Ureter (tissue), 1 donor: ENCODE data around the gene SLC4A11. TPM values are rescaled to one million over a fixed set of nuclear protein-coding genes. Genes with fewer than 3 reads are reported as not detected.
A peak's percentile ranks its signal among the peaks of the same experiment; 100 is the strongest.

Experiments
- DNase-seq: peaks from one replicate; pipeline ENCODE4 v3.0.0-alpha.2; 2020; ENCODE audit warnings: low spot score
- total RNA-seq: library from RNA; stranded (reverse); gene quantifications from one replicate; pipeline ENCODE4 v1.2.4, GENCODE V29; 2023
- donor health status: DM: yes; HTN: yes; CAD: no.

Gene SLC4A11
- 56.3 TPM for total RNA-seq

DNA sequence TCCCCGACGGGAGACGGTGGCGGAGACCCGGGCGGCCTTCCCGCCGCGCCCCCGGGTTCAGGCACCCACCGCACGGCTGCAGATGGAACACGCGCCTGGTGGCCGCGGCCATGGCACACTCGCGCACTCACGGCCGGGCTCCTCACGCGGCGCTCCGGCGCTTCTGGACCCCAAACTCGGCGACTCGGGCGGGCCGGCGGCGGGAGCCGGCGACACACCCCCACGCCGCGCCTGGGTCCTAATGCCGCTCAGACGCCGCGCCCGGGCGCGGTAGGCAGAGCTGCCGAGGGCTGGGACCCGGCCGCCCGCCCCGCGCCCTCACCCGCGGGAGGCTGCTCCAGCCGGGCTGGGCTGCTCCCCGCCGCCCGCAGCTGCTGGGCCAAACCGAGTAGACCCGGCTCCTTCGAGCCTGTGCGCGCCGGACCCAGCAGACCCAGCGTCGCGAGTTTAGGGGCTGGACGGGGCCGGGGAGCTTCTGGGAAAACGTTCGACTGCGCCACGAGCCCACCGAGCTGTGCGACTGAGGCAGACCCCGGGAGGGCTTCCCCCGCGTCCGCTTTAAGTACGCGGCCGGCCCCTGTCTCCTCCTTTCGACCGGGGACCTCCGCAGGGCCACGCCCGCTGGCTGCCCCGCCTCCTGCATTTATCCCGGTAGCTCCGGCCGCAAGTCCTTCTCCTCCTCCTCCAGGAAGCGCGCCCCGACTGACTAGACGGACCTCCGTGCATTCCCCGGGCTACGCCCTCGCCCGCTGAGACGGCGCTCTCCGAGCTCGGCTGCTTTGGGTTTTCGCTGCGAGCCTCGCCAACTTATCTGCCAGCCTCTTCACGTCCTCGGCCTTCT is at the start of gene SLC4A11:
Gene SLC4A11 (minus strand): TSS at position 165 of the 841 bp plus-strand sequence. CDS start 53 bp downstream, at position 112.
- DNase-seq, result peak; percentile 66

DNA sequence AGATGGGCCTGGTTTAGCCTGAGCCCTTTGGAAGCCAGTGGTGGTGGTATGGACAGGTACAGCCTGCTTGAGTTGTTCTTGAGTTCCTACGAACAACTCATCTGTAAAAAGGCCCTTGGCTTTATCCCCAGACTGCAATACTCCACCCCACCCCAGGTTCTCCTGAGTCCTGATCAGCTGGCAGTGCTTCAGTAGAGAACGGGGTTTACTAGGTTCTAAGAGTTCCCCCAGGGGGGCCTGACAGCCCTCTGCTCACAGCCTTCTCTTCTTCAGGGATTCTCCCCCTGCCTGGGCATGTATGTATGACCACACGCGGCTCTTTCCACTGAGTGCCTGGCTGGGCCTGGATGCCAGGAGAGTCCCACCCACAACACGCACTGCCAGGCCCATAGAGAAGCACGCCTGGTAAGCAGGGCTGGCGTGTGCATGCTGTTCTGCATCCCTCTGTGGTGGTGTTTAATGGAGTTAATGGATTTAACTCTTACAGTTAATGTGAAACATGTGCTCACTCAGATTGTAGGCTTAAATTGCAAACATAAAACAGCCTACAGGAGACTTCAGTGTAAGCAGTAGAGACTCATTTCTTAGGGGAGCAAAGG is 44.3 kb upstream of the SLC4A11 start:
- DNase-seq, result no peak

DNA sequence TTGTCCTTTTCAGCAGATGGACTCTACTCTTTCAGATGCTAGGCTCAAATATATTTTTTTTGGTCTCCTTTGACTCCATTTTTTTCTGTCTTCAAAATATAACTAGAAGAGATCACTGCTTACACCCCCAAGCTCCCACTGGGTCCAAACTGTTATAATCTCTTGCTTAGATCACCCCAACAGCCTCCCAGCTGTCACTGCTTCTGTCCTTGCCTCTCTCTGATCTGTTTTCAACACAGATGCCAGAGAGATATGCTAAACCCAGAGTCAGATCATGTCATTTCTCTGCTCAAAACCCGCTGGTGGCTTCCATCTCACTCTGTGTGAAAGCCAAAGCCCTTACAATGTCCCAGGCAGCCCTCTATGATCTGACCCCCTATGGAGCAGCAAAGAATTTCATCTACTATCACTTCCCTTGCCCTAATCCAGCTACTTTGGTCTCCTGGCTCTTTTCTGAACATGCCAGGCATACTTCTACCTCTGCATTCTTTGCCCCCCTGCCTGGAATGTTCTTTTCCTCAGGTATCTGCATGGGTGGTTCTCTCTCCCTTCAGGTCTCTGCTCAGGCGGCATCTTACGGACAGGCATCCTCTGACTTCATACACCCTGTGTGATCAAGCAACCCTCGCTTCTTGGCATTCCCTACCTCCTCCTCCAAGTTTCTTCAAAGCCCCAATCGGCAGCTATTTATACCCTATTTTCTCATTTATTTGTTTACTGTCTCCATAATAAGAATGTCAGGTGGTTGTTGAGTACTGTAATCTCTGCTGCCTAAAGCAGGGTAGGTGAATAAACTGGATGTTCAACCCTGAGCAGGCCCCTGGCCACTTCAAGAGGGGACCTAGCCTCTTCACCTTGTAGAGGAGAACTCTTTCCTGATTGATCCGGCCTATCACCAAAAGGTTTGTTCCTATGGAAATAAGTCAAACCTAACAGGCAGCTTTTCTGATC is 43.6 kb upstream of the SLC4A11 start:
- no peak for DNase-seq

DNA sequence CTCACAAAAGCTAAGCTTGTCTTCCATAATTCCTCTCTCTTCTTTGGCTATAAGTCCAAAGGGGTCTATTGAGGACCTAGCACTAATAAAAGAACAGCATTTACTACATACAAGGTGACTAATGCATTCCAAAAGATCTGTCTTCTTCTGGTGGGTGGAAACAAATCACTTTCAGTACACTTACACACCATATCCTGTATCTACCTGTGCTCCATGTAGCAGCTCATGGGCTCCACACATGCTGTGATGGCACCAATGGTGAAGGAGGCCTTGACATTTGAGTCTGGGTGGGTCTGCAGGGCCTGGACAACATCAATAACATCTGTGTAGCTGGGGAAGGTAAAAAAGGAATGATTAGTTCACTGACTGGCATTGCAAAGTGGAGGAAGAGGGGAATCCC is 42.4 kb upstream of the SLC4A11 start:
- no peak for DNase-seq

DNA sequence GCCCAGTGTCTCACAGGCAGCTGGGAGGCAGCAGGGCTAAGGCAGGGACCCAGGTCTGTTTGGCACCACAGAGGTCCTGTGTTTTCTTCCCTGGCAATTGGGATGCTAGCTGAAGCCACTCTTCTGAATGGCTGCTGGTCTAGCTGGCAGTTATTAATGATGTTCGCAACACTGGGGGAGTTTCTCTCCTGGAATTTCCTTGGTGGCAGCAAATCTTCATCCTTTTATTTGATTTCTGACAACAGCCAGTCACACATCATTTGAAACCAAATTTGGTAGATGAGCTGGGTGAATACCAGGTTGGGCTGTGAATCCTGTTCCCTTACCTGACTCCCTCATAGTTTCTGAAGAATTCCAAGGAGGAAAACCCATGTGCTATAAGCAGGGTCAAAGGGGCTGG is 40.8 kb upstream of the SLC4A11 start:
- DNase-seq, result no peak

DNA sequence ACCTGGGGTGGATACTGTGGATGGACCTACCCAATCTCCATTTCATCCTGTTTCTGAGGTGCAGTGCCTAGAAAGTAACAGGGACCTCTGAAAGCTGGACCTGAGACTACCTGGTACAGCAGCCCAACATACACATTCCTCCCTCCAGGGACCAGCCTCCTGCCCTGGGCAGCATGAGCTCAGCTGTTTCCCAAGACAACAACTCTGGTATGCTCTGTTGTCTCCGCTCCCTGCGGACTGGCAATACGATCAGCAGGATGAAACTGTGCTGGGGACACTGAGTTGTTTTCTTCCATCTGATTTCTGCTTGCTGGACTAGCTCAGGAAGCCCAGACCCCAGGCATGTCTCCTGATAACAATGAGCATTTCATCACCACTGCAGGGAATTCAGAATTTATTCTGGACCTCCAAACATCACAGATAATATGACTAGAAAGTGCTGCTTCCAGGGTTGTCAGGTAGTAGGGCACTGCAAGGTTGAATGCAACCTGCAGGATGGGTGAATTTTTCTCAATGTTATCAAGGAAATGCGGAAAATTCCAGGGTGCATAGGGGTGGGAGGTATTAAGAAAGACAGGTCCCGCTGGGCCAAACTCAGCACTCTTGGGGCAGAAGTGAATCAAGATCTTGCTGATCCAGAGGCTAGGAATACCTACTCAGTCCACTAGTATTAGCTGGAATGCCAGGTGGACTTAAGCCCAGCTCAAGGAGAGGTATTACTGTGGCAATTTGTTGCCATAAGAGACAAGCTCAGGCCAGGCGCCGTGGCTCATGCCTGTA is 38.9 kb upstream of the SLC4A11 start:
- no peak for DNase-seq

DNA sequence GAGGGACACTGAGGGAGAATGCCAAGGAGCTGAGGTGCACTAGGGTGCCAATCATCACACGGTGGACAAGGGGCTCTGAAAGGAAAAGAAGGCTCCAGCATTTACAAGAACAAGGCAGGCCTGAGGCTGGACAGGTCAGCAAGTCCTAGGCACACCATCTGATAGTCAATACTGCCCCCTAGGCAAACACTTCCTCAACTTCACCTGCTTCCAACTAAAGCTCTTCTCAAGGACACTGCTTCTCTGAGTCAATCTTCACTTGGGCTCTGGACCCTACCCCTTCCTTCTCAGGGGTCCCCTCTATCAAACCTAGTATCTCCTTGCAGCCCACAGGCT is 37.7 kb upstream of the SLC4A11 start:
- no peak for DNase-seq

DNA sequence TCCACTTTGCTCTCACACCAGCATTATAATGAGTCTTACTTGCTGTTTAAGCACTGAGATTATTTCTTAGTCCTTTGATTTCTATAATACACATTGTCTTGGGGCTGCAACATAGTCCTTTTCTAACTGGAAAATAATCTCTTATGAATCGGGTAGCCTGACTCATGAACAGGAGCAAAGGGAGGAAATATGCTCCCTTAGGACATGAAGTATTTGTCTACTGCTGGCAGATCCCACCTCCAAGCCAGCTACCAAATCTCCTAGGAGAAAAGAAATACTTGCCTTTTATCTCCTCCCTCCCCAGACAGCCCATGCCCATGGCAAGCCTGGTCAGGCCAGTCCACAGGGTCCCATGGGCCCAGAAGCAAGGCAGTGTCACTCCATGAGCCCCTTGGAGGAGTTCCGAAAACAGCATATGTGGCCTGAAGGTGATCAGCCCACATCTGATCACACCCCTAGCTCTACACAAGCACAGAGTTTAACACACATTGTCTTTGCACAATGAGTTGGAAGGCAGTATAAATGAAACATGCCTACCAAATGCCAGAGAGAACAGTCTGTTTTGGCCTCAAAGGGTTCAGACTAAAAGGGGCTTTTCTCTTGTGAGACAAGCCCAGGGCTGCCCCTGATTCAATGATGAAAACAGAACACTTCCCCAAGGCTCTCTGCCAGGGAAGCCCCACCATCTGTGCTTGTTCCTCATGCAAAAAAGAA is 37.1 kb upstream of the SLC4A11 start:
- no peak for DNase-seq

DNA sequence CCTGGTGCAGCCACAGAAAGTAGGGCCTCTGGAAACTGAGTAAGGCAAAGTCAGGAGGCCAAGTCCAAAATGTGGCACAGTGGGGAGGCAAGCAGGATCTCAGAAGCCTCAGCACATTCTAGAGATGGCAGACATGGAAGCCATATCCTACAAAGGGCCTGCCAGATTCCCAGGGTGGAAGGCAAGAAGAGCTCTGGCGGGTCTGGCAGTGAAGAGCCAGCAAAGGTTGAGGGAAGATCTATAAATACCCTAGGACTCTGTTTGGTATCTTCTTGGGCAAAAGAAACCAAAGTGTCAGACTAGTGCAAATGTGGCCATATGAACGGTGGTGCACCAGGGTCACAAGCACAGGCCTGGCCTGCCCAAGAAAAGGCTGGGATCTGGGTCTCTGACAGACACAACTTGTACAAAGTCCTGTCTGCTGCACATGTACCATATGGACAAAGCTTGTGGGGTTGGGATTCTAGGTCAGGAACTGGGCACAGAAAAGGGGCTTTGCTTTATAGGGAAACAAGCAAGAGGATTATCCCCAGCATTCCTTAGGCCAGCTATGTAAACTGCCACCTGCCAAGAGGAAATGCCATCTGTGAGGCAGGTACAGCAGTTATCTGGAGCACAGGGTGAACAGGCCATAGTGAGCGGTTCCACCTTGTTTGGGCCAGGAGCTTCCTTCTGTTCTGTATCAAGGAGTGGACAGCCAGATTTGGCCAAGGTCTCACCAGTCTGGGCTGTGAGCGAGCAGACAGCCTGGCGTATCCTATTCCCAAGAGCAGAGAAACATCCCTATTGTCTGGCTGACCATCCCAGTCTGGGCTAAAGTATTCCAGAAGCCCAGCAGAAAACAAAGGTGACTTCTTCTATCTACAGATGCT is 36.3 kb upstream of the SLC4A11 start:
- no peak for DNase-seq

DNA sequence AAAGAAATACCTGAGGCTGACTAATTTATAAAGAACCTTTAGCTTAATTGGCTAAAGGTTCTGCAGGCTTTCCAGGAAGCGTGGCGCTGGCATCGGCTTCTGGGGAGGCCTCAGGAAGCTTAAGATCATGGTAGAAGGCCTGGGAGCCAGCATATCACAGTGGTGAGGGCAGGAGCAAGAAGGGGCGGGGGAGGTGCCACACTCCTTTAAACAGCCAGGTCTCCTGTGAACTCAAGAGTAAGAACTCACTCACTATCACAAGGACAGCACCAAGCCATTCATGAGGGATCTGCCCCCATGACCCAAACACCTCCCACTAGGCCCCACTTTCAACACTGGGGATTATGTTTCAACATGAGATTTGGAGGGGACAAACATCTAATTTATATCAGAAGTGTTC is 34.4 kb upstream of the SLC4A11 start:
- no peak for DNase-seq

DNA sequence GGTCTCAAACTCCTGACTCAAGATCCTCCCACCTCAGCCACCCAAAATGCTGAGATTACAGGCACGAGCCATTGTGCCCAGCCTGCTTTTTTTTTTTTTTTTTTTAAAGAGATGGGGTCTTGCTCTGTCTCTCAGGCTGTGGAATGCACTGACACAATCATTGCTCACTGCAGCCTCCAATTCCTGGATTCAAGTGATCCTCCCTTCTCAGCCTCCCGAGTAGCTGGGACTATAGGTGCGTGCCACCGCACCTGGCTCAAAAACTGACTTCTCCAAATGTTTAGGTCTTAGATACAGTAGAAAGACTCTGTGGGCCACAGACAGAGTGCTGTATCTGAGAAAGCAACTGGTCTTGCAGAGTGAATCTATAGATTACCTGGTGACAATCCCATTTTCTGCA is 31.1 kb upstream of the SLC4A11 start:
- DNase-seq, result no peak

DNA sequence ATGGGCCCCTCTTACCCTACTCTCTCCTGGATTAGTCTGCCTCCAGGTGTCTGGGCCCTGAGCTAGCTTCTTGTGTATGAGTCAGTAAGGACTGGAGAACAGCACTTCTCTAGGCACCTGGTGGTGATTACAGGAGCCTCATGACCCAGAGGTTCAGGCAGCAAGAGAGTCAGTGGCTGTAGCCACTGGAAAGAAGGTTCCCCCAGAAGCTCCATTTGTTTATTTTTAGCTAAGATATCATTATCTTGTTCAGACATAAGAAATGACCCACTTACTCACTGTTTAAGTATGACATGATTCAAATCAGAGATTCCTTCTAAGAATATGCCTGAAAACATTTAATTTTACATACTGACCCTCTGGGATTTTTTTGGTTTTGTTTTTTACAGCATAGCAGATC is 23.6 kb upstream of the SLC4A11 start:
- DNase-seq, result no peak

DNA sequence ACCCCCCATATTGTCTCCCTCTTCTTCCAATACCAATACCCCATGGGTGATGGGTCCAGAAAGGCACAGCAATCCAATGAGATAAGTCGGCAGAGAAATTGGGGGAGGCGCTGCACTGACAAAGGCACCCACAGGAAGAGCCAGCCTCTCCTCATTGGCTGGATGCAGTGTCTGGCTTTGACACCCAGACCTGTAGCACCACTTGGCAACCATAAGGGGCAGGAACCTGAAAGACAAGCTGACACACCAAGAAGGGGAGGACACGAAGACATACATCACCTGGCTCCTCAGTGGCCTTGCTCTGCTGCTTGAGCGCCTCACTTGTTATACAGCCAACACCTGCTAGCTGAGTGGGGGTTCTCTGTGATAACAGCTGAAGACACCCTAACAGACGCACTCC is 19.4 kb upstream of the SLC4A11 start:
- DNase-seq, result no peak

DNA sequence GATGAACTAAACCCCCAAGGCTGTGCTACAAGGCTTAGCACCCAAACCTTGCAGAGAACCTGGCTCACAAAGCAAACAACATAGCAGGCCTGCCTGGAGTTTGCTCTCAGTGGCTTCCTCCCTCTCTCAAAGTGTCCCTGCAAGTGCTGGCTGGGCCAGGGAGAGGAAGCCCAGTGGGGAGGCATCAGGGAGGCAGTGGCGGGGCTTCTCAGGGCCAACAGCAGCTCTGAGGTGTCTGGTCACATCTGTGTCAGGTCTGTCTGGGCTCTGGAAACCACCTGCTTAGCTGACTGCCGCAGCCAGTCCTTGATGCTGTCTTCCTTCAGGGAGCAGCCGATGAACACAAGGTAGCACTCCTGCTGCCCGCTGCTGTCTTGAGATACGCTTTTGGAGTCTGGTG is 16.7 kb upstream of the SLC4A11 start:
- no peak for DNase-seq

DNA sequence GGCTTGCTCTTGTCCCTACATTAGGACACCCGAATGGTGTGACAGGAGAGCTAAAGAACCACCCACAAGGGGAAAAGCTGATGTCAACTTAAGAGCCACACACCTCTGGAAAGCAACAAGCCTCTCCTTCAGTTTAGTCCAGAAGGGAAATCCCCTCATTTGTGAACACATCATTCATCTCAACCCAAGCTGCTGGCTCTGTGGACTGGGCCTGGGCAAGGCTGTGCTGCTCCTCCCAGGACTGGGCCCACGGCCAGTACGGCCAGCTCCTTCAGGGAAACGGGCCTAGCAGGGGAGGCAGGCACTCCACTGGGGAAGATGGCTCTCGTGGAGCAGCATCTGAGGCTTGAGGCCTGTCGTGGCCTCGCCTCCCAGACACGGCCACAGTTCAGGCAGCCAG is 12.8 kb upstream of the SLC4A11 start:
- DNase-seq, result no peak

DNA sequence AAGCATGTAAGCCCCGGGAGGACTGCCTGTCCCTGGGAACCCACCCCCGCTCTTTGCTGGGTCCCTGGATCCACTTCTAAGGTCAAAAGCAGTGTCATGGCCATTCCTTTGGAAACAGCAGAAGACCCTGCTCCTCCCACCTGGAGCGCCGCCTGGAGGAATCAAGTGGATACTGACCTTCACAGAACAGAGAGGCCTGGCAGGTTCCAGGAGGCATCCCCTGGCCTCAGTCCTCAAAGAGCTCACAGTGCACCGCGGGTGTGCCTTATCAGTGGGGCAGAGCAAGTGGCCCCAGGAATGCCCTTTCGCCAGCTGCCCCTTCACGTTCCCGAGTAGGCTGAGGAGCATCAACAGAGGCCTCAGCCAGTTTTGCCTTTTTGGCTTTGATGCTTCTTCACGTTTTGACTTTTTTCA is 11.1 kb upstream of the SLC4A11 start:
- DNase-seq, result no peak

DNA sequence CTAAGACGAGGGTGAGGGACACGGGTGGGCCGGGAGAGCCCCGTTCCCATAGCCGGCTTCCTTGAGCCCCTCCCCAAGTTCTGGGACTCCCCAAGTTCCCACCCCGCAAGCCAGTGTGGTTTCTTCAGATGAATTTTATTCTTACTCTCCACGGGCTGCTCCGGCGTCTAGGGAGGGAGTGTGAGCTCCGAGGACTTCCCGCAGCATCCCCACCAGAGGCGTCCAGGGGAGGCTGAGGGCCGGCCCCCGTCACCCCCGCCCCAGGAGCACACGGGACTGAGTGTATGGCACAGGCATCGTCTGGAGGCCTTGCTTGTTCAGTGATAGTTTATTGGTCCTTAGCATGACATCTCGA is 10.0 kb upstream of the SLC4A11 start:
- no peak for DNase-seq

DNA sequence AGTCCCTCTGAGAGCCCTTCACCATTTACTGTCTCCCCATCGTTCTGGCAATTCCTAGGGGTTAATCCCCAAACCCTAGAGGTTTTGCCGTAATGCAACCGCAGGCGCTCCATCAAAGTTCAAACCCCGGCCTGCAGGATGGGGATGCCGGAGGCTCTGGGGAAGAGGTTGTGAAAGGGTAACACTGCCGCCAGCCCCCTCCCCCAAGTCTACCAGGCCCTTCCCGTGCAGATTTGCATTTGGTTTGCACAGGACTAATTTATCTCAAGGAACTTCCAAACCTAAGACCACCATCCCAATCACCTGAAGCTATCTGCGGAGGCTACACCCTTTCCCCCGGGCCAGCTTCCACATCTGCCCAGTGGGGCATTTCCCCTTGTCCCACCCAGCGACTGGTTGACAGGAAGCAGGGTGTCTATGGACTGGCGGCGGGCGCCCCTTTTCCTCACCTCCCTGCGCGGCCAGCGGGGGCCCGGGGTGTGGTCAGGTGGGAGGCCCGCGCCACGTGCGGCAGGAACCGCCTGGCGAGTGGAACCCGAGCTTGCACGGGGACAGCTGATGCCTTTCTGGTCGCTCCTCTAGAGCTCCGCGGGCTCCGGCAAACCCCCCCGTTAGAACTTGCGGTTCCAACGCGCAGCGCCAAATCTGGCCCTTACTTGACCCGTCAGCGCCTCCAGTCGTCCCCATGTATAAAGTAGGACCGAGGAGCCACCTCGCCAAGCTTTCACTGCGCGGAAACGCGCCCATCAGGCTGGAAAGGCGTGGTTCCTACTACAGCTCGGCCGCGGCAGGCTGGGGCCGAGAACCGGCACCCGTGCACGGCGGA is 9.4 kb upstream of the SLC4A11 start:
- DNase-seq, result no peak

DNA sequence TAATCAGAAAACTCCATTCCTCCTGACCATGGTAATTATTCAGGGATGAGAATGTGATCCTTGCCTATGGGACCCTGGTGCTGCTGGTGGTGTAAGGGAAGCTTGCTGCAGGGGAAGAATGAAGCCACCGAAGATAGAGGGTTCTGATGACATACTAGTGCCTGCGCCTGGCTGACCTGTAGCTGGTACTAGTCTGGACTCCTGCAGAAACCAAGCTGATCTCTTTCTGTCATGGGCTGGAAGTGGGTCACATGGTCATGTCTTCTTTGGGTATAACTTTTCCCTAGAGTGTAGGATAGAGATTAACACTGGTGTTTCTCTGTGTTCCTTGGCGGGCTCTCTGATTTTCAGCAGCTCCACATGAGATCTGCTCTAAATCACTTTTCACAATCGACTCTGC is 8.6 kb upstream of the SLC4A11 start:
- no peak for DNase-seq
